Fibroblast of the aortic adventitia (primary cell): ENCODE measurements around the gene WIF1. TPM values are rescaled to one million over a fixed set of nuclear protein-coding genes. Genes with fewer than 3 reads are reported as not detected.

Source experiments
- DNase-seq: peaks from one replicate; pipeline ENCODE4 v3.0.0-alpha.2; 2010; ENCODE audit warnings: low read depth
- H3K4me3 ChIP-seq: 2 replicates; pipeline ENCODE4 v1.5.1; 2011; ENCODE audit warnings: low read depth, mild to moderate bottlenecking, control low read depth, low read length, moderate library complexity
- CTCF ChIP-seq: IDR thresholded peaks from 2 replicates; pipeline ENCODE4 v1.5.1; 2011; ENCODE audit warnings: mild to moderate bottlenecking, low read length, control low read depth, inconsistent platforms; ENCODE audit not compliant: insufficient read depth
- total RNA-seq: library from RNA; depleted of rRNA; stranded (reverse); fragments of >200 nt; gene quantifications from 2 replicates; pipeline ENCODE4 v1.2.3, GENCODE V29; 2012; ENCODE audit warnings: low replicate concordance

WIF1 gene
- total RNA-seq, 1 donor = under 0.01 TPM

- no peak overlapping the region for H3K4me3 ChIP-seq
- no peak for TF ChIP-seq CTCF
- DNase-seq = no peak
Observed at GRCh38 chr12:65098364-65098763, 22.7 kb downstream of the WIF1 start.

- no peak for TF ChIP-seq CTCF
- DNase-seq = no peak
- H3K4me3 ChIP-seq = no peak overlapping the region
Observed at GRCh38 chr12:65094722-65095121, 26.4 kb downstream of the WIF1 start.

GRCh38 chr12:65093606-65094005, 27.5 kb downstream of the WIF1 start:
- TF ChIP-seq CTCF = no peak
- DNase-seq = no peak

GRCh38 chr12:65090461-65090860, 30.6 kb downstream of the WIF1 start:
- no peak overlapping the region for H3K4me3 ChIP-seq
- DNase-seq = no peak
- no peak for TF ChIP-seq CTCF

More at GRCh38 chr12:65093606-65094005, 27.5 kb downstream of the WIF1 start:
- no peak overlapping the region for H3K4me3 ChIP-seq

GRCh38 chr12:65086236-65086635, 34.9 kb downstream of the WIF1 start:
- no peak overlapping the region for H3K4me3 ChIP-seq
- TF ChIP-seq CTCF = no peak
- DNase-seq = no peak

- peak; percentile 16 for DNase-seq
- no peak for TF ChIP-seq CTCF
- H3K4me3 ChIP-seq = no peak overlapping the region
Observed at GRCh38 chr12:65084579-65084978, 36.5 kb downstream of the WIF1 start.

GRCh38 chr12:65083581-65083980, 37.5 kb downstream of the WIF1 start:
- DNase-seq = no peak
- no peak for TF ChIP-seq CTCF
- H3K4me3 ChIP-seq = no peak overlapping the region
